ENCODE results near the gene TMEM272.
A peak's percentile ranks its signal among the peaks of the same experiment; 100 is the strongest.
"Not testable (repeated sequence)": the region's sequence is repeated elsewhere in the genome, so short reads cannot be mapped to it uniquely, and the experiment has no call there.

The TMEM272 gene

DNA sequence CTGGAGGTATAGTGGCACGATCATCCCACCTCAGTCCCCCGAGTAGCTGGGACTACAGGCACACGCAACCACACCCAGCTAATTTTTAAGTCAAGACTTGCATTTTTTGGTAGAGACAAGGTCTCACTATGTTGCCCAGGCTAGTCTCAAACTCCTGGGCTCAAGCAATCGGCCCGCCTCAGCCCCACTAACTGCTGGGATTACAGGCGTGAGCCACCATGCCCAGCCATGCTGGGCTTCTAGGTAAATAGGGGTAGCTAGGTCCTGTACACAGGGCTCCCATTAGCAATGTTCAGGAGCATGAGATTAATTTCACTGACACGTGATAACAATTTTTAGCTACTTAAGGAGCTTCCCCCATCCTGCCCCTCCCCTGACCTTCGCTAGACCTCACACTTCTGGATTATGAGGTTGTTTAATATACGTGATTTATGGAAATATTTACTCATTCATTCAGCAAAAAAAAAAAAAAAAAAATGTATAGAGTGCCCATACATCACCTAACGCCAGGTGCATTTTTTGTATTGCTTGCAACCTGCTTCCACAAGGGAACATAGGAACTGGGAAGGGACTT is 19.2 kb downstream of the TMEM272 start:
- FAIRE-seq: no peak
- no peak for DNase-seq (ENCODE audit: low spot score)

DNA sequence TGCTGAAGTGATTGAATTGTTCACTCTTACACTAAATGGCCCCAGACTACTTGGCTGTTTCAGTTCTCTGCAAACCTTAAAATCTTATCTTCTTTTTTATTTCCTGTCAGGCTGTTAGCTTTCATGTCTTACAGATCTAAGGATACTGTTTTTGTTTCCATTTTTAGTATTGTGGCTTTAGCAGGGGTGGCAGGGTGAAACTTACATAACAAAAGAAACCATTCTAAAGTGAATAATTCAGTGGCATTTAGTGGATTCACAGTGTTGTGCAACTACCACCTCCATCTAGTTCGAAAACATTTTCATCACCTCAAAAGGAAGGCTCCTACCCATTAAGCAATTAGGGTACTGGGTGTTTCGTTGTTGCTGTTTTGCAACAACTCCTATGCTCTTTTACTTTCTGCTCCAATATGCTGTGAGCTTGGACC is 19.8 kb downstream of the TMEM272 start:
- DNase-seq (ENCODE audit: low spot score) (no peak), FAIRE-seq (no peak)

GRCh38 chr13:51824712-51825111 is 20.3 kb downstream of the TMEM272 start:
- not testable (repeated sequence) for FAIRE-seq; DNase-seq (ENCODE audit: low spot score)

DNA sequence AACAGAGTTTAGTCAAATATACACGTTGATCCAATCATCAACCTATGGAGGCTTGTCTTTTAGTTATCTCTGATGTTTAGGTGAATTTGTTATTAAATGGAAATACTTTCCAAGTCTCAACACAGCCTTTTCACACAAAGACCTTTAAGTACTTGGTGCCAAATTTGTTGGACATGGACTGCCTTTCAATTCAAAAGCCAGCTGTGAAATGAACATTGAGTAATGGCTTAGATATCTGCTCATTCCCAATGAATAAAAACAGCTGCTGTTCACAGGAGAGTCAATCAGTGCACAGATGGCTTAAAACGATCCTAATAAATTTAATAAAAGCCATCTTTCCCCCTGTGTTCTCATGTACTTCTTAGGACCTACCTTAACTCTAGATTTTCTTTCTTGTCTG is 21.1 kb downstream of the TMEM272 start:
- DNase-seq (ENCODE audit: low spot score) (no peak), FAIRE-seq (no peak)

GRCh38 chr13:51823359-51823758 is 21.6 kb downstream of the TMEM272 start:
- no peak for FAIRE-seq
- DNase-seq (ENCODE audit: low spot score): no peak

DNA sequence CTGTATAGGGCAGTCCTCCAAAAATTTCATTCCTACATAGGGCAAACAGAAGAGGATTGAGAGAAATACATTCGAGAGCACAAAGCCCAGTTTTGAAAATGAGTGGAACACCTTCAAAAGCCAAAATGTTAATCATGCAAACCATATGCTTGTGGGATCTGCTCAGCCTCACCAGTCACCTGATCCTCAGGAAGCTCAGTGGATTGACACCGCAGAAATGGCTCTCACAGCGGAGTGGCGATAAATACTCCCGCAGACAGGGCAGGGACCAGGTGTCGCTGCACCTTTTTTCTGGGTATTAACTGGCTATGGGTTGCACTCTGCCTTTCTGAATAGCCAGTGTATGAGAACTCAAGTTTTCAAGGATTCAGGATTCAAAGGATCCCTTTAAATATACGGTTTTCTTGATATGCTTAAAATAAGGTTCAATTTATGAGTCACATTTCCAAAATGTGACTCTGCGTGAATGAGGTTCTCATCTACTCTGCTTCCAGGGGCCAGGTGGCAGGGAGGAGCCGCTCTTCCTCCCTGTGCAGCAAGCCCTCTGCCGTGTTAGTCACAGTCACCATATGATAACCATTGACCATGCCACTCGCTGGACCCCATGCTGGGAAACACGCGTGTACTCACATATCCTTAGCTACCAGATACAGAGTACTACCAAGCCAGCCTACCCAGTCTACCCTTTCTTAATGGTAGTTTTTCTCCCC is 22.7 kb downstream of the TMEM272 start:
- DNase-seq (ENCODE audit: low spot score) (no peak), FAIRE-seq (no peak)

DNA sequence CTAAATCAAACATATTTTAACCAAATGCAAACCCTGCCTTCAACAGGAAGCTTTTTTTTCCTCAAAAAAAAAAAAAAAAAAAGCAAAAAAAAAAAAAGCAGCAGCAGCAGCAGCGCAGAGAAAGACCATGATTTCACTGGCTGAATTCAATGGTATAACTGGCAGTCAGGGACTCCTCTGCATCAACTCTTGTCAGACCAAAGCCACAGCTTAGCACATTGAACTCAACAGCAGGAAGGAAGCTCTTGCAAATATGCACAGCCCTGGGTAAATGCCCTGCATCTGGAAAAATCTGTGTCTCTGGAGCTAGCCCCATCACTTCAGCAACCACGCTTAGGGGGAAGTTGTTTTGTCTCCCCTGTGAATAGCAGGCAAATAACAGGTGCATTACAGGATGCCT is 23.4 kb downstream of the TMEM272 start:
- DNase-seq (ENCODE audit: low spot score): no peak
- FAIRE-seq: no peak

- no peak for DNase-seq (ENCODE audit: low spot score)
- FAIRE-seq: no peak
Measured at GRCh38 chr13:51820016-51820597, 24.9 kb downstream of the TMEM272 start.

GRCh38 chr13:51819544-51819943 is 25.4 kb downstream of the TMEM272 start:
- FAIRE-seq: no peak
- DNase-seq (ENCODE audit: low spot score): no peak

DNA sequence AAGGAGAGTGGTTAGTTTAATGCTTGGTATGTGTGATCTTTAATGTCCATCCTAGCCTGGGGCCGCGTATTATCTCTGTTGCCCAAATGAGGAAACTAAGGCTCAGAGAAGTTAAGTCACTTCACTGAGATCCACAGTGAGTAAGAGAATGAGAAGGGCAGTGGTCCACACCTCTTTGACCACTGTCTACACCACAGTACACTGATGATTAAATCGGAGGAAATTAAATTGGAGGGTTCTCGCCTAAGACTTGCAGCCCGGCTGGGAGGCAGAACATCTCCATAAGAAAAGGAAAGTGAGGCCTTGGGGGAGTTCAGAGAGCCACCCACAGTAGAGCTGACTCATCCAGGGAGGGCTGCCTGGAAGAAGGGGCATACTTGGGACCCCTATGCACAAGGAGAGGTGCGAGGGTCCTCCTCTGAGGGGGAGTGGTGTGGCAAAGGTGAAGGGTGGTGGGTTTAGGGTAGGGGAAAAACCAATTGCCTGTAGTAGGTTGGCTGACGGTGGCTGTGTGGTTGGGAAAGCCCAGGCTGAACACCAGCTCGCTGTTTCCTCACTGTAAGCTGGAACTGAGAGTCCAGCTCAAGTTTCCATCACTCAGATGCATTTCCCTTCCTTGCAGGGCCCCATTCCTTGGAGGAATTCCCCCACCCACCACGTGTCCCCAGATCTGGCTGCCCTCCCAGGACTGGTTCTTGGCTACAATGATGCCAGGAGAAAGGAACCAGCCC is 26.0 kb downstream of the TMEM272 start:
- DNase-seq (ENCODE audit: low spot score) (no peak), FAIRE-seq (no peak)

- DNase-seq (ENCODE audit: low spot score): no peak
- no peak for FAIRE-seq
Measured at GRCh38 chr13:51818276-51818675, 26.7 kb downstream of the TMEM272 start.

DNA sequence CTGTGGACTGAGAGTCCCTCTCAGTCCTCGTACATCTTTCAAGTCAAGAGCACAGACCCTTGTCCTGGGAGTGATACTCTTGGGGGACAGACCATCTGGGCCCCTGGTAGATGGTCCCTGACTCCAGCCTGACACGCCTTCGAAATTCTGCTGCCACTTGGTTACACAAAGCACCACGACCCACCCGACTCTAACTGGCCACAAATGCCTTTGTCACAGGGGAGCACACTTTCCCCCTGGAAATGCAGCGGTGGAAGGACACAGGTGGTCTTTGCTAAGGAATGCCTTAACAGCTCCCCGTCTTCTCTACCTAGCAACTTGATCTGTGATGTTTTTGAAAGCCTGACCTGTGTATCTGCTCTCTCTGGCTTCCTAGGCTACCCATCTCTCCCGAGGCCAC is 27.3 kb downstream of the TMEM272 start:
- FAIRE-seq (no peak), DNase-seq (ENCODE audit: low spot score) (no peak)

- FAIRE-seq (no peak), DNase-seq (ENCODE audit: low spot score) (no peak)
Measured at GRCh38 chr13:51816604-51817249, 28.2 kb downstream of the TMEM272 start.

DNA sequence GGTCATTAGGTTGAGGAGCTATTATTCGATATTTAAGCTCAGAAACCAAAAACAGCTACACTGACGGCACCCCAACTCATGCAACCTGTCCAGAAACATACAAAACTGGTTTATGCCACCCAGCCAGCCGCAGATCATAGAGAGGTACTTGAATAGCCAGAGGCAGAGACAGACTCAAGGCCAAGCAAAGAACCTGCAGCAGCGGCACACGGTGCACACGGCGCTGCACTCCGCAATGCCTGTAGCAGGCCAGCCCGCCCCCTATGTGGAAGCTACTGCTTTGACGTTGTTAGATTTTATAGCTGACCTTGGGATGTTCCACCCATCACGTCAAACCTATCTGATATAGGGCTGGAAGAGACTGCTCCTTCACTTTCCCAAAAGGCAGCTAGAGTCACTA is 29.1 kb downstream of the TMEM272 start:
- DNase-seq (ENCODE audit: low spot score): no peak
- no peak for FAIRE-seq

GRCh38 chr13:51814825-51815650 is 29.9 kb downstream of the TMEM272 start:
- FAIRE-seq (no peak), DNase-seq (ENCODE audit: low spot score) (peak; percentile 30)

DNA sequence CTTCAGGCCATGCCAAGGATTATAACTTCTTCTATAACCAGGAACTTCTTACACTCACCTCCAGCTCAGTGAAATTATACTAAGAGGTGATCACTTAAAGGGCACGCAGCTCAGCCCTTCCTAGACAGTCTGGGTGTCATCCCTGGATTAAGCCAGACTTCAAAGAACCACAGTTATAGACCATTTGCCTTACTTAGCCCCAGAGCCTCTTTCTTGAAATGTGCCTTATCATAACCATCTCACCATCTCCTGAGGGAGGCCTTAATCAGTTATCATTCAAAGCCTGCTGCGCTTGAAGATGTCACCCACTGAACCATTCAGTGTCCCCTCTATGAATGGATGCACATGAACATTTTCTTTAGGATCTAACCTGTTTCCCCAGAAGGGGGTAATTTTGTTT is 30.9 kb downstream of the TMEM272 start:
- DNase-seq (ENCODE audit: low spot score) (no peak), FAIRE-seq (no peak)

DNA sequence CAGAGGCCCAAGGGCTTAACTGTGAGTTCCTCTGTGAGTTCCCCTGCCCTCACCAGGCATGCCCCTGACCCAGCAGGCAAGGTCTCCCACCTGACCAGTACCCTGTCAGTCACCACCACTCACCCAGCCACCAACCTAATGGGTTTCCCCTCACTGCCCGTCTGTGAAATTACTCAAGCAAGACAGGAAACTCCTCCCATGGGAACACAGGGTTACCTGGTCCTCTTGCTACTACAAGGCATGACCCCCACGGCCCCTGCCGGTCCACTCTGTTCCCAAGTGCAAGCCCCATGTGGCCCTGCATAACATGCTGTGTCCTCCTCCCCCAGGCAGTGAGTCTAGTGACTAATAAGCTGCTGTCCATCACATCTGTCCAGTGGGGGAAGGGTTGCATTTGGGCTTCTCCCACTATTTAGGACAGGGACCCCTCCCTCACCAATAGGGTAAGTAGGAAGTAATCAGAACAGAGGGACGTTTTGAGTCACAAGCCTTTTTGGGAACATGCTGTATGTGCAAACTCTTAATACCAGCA is 33.0 kb downstream of the TMEM272 start:
- DNase-seq (ENCODE audit: low spot score) (no peak), FAIRE-seq (no peak)

- no peak for FAIRE-seq
- DNase-seq (ENCODE audit: low spot score): no peak
Measured at GRCh38 chr13:51811046-51811445, 33.9 kb downstream of the TMEM272 start.

DNA sequence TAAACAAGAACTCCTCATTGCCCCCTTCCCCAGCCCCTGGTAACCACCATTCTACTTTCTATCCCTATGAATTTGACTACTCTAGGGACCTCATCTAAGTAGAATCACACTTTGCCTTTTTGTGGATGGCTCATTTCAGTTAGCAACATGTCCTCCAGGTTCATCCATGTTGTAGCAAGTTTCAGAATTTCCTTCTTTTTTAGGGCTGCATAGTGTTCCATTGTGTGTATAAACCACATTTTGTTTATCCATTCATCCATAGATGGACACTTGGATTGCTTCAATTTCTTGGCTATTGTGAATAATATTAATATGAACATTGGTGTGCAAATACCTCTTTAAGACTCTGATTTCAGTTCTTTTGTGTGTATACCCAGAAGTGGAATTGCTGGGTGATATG is 36.2 kb downstream of the TMEM272 start:
- FAIRE-seq (no peak), DNase-seq (ENCODE audit: low spot score) (no peak)

GRCh38 chr13:51807041-51807440 is 37.9 kb downstream of the TMEM272 start:
- DNase-seq (ENCODE audit: low spot score): no peak
- FAIRE-seq: no peak

GRCh38 chr13:51806566-51806965 is 38.4 kb downstream of the TMEM272 start:
- DNase-seq (ENCODE audit: low spot score) (no peak), FAIRE-seq (no peak)

All from RCC 7860 (cell line).